H9 (cell line): Measurements from ENCODE around the gene ADAMTSL3. TPM values are rescaled to one million over a fixed set of nuclear protein-coding genes. Genes with fewer than 3 reads are reported as not detected.

ENCODE experiments used
- DNase-seq: peaks from one replicate; pipeline ENCODE4 v3.0.0-alpha.2; 2017
- H2AFZ ChIP-seq: one replicate; pipeline ENCODE4 v1.6.1; 2013; ENCODE audit warnings: mild to moderate bottlenecking, low read length, control low read depth, moderate library complexity
- H2AK5ac ChIP-seq: 2 replicates; pipeline ENCODE4 v1.6.1; 2013; ENCODE audit warnings: low read length, control low read depth, mixed read lengths; ENCODE audit not compliant: insufficient read length
- H2BK120ac ChIP-seq: one replicate; pipeline ENCODE4 v1.6.1; 2013; ENCODE audit warnings: low read depth, mild to moderate bottlenecking, low read length, control low read depth, inconsistent platforms; ENCODE audit not compliant: poor library complexity, severe bottlenecking
- H2BK12ac ChIP-seq: 2 replicates; pipeline ENCODE4 v1.6.1; 2013; ENCODE audit warnings: low read length, control low read depth, mixed read lengths, low read depth; ENCODE audit not compliant: insufficient read length
- H2BK15ac ChIP-seq: 2 replicates; pipeline ENCODE4 v1.6.1; 2013; ENCODE audit warnings: low read depth, low read length, control low read depth
- H2BK20ac ChIP-seq: one replicate; pipeline ENCODE4 v1.6.1; 2013; ENCODE audit warnings: low read depth, mild to moderate bottlenecking, low read length, control low read depth, inconsistent platforms; ENCODE audit not compliant: poor library complexity, severe bottlenecking
- H2BK5ac ChIP-seq: 2 replicates; pipeline ENCODE4 v1.6.1; 2013; ENCODE audit warnings: low read length, control low read depth, mixed read lengths; ENCODE audit not compliant: insufficient read length
- H3K14ac ChIP-seq: 2 replicates; pipeline ENCODE4 v1.6.1; 2013; ENCODE audit warnings: low read length, control low read depth; ENCODE audit not compliant: insufficient read depth
- H3K18ac ChIP-seq: 2 replicates; pipeline ENCODE4 v1.6.1; 2013; ENCODE audit warnings: low read depth, mild to moderate bottlenecking, mixed read lengths, low read length, control low read depth; ENCODE audit not compliant: insufficient read length
- H3K23ac ChIP-seq: 2 replicates; pipeline ENCODE4 v1.6.1; 2013; ENCODE audit warnings: low read length, control low read depth, mixed read lengths, low read depth; ENCODE audit not compliant: insufficient read length
- H3K23me2 ChIP-seq: 2 replicates; pipeline ENCODE4 v1.6.1; 2013; ENCODE audit warnings: low read depth, mild to moderate bottlenecking, mixed read lengths, low read length, control low read depth; ENCODE audit not compliant: insufficient read length, poor library complexity, severe bottlenecking
- H3K27ac ChIP-seq: 2 replicates; pipeline ENCODE4 v1.5.1; 2013; ENCODE audit warnings: low read length, control low read depth, mixed read lengths, low read depth; ENCODE audit not compliant: insufficient read length
- H3K27me3 ChIP-seq: 2 replicates; pipeline ENCODE4 v1.6.1; 2013; ENCODE audit warnings: low read length, control low read depth, inconsistent platforms; ENCODE audit not compliant: insufficient read depth
- H3K4ac ChIP-seq: 2 replicates; pipeline ENCODE4 v1.6.1; 2013; ENCODE audit warnings: low read depth, mild to moderate bottlenecking, control low read depth, inconsistent platforms, low read length, moderate library complexity
- H3K4me1 ChIP-seq: 2 replicates; pipeline ENCODE4 v1.6.1; 2013; ENCODE audit warnings: low read length, control low read depth, inconsistent platforms; ENCODE audit not compliant: insufficient read depth
- H3K4me2 ChIP-seq: 2 replicates; pipeline ENCODE4 v1.6.1; 2013; ENCODE audit warnings: low read length, control low read depth, mixed read lengths; ENCODE audit not compliant: insufficient read length, insufficient read depth
- H3K56ac ChIP-seq: 2 replicates; pipeline ENCODE4 v1.6.1; 2013; ENCODE audit warnings: low read depth, mild to moderate bottlenecking, mixed read lengths, low read length, control low read depth; ENCODE audit not compliant: insufficient read length
- H3K79me1 ChIP-seq: 2 replicates; pipeline ENCODE4 v1.6.1; 2013; ENCODE audit warnings: low read depth, mild to moderate bottlenecking, moderate library complexity, low read length, control low read depth, inconsistent platforms; ENCODE audit not compliant: insufficient read depth, poor library complexity, severe bottlenecking
- H3K79me2 ChIP-seq: 2 replicates; pipeline ENCODE4 v1.6.1; 2013; ENCODE audit warnings: low read length, control low read depth, inconsistent platforms; ENCODE audit not compliant: insufficient read depth
- H3K9ac ChIP-seq: 2 replicates; pipeline ENCODE4 v1.6.1; 2013; ENCODE audit warnings: low read length, control low read depth, mixed read lengths; ENCODE audit not compliant: insufficient read length; ENCODE audit errors: extremely low read depth
- H3K9me3 ChIP-seq: one replicate; pipeline ENCODE4 v1.6.1; 2013; ENCODE audit warnings: low read depth, low read length, inconsistent platforms; ENCODE audit not compliant: control insufficient read depth
- H3T11ph ChIP-seq: one replicate; pipeline ENCODE4 v1.6.1; 2013; ENCODE audit warnings: mild to moderate bottlenecking, low read length, control low read depth, inconsistent platforms
- H4K20me1 ChIP-seq: one replicate; pipeline ENCODE4 v1.6.1; 2013; ENCODE audit not compliant: control insufficient read depth, insufficient read length, insufficient read depth
- H4K5ac ChIP-seq: 2 replicates; pipeline ENCODE4 v1.6.1; 2013; ENCODE audit warnings: low read depth, mild to moderate bottlenecking, mixed read lengths, low read length, control low read depth; ENCODE audit not compliant: insufficient read length
- H4K8ac ChIP-seq: replicated peaks from 2 replicates; pipeline ENCODE4 v1.6.1; 2013; ENCODE audit warnings: low read length, control low read depth, mixed read lengths, low read depth; ENCODE audit not compliant: insufficient read length
- H4K91ac ChIP-seq: 2 replicates; pipeline ENCODE4 v1.6.1; 2013; ENCODE audit warnings: low read depth, mild to moderate bottlenecking, moderate library complexity, mixed read lengths, low read length, control low read depth; ENCODE audit not compliant: insufficient read length
- H3K27ac Mint-ChIP-seq, 3 experiments: 2 replicates in 2 of 3; 3 replicates in 1 of 3; pipeline ENCODE4 v1.8.0; 2020 to 2021; ENCODE audit warnings: mixed read lengths in 3 of 3, mild to moderate bottlenecking in 1 of 3, moderate library complexity in 1 of 3
- H3K27me3 Mint-ChIP-seq: 2 replicates; pipeline ENCODE4 v1.8.0; 2021; ENCODE audit warnings: low read depth, mild to moderate bottlenecking, moderate library complexity, mixed read lengths
- H3K36me3 Mint-ChIP-seq, 3 experiments: 2 replicates in 2 of 3; 3 replicates in 1 of 3; pipeline ENCODE4 v1.8.0; 2020 to 2021; ENCODE audit warnings: low read depth in 3 of 3, mixed read lengths in 3 of 3; ENCODE audit not compliant: insufficient read depth in 1 of 3
- H3K4me1 Mint-ChIP-seq, 2 experiments: 2 replicates each; pipeline ENCODE4 v1.8.0; 2020; ENCODE audit warnings: mixed read lengths in 2 of 2
- H3K4me3 Mint-ChIP-seq, 2 experiments: 2 replicates in 1 of 2; 3 replicates in 1 of 2; pipeline ENCODE4 v1.8.0; 2020 to 2021; ENCODE audit warnings: mild to moderate bottlenecking in 2 of 2, mixed read lengths in 2 of 2, moderate library complexity in 1 of 2
- H3K9me3 Mint-ChIP-seq, 2 experiments: 2 replicates in 1 of 2; 3 replicates in 1 of 2; pipeline ENCODE4 v1.8.0; 2020; ENCODE audit warnings: mild to moderate bottlenecking in 2 of 2, mixed read lengths in 2 of 2, moderate library complexity in 1 of 2
- WGBS: extraction: QIAGEN DNeasy Blood & Tissue Kit; methylation state at CpG from one replicate; pipeline ENCODE4 v1.1.7; 2013; ENCODE audit warnings: missing lambda C conversion rate, low lambda C conversion rate, mixed read lengths; ENCODE audit not compliant: insufficient read length; ENCODE audit errors: extremely low coverage; 5-methylcytosine and 5-hydroxymethylcytosine counted together
- total RNA-seq: library from RNA; stranded (reverse); gene quantifications from 2 replicates; pipeline ENCODE4 v1.2.1, GENCODE V29; 2021
- TF ChIP-seq, protein P1 (sequence below): fragments of 200-600 bp; sonication (generic); conservative IDR thresholded peaks from 3 replicates; pipeline ENCODE4 v1.8.0; 2021; ENCODE audit warnings: antibody characterized with exemption, mild to moderate bottlenecking

The ADAMTSL3 gene
- total RNA-seq, 1 experiment from 2014 or later = 0.39 TPM

DNA sequence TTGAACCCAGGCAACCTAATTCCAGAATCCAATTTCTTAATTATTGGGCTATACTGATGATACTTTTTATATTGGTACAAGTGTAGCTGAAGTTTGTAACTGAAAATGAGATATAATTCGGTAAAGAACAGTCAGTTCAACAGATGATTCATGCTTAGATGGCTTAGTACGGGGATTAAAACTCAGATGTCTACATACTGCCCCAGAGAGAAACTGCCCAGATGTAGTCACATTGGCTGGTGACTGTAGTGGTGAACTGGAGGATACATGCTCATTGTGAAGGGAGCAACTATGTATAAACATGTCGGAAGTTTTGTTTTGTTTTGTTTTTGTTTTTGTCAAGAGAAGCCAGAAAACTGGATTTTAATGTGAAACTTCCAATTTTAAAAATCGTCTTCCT is 179.6 kb downstream of the ADAMTSL3 start:
- Histone ChIP-seq H3K79me1 (no peaks in the 10 kb centered on the region), H3K23ac (no peak overlapping the region), H2BK12ac (no peak overlapping the region), H2BK5ac (no peak overlapping the region), H3K4ac (no peak overlapping the region), H3K27me3 (no peaks in the 10 kb centered on the region), H3K4me1 (no peaks in the 10 kb centered on the region), H3K79me2 (no peaks in the 10 kb centered on the region), H2BK15ac (no peak overlapping the region), H2BK20ac (no peak overlapping the region), H4K91ac (no peak overlapping the region), H4K20me1 (no peaks in the 10 kb centered on the region), H3K4me2 (no peak overlapping the region), H3K9me3 (no peaks in the 10 kb centered on the region), H3K27ac (no peak overlapping the region), H4K8ac (no peak overlapping the region), H3K9ac (no peak overlapping the region), H4K5ac (no peak overlapping the region), H2AK5ac (no peak overlapping the region), H3K18ac (no peak overlapping the region), H2AFZ (no peak overlapping the region), H2BK120ac (no peak overlapping the region), H3T11ph (no peak overlapping the region), H3K56ac (no peak overlapping the region), H3K23me2 (no peaks in the 10 kb centered on the region), H3K14ac (no peak overlapping the region)
- WGBS = no CpG with 5 or more reads among the region's 4 CpGs
- H3K9me3 Mint-ChIP-seq = no peaks in the 10 kb centered on the region
- no peak for DNase-seq
- TF ChIP-seq, protein P1, sequence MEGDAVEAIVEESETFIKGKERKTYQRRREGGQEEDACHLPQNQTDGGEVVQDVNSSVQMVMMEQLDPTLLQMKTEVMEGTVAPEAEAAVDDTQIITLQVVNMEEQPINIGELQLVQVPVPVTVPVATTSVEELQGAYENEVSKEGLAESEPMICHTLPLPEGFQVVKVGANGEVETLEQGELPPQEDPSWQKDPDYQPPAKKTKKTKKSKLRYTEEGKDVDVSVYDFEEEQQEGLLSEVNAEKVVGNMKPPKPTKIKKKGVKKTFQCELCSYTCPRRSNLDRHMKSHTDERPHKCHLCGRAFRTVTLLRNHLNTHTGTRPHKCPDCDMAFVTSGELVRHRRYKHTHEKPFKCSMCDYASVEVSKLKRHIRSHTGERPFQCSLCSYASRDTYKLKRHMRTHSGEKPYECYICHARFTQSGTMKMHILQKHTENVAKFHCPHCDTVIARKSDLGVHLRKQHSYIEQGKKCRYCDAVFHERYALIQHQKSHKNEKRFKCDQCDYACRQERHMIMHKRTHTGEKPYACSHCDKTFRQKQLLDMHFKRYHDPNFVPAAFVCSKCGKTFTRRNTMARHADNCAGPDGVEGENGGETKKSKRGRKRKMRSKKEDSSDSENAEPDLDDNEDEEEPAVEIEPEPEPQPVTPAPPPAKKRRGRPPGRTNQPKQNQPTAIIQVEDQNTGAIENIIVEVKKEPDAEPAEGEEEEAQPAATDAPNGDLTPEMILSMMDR = no peak
- H3K4me3 Mint-ChIP-seq = no peak overlapping the region
- no peaks in the 10 kb centered on the region for H3K36me3 Mint-ChIP-seq
- no peak overlapping the region for H3K27ac Mint-ChIP-seq
- peaks cover 4 to 5% of the 10 kb centered on the region in 2 experiments; a peak in 3 of 4 replicates for H3K4me1 Mint-ChIP-seq
- H3K27me3 Mint-ChIP-seq = no peaks in the 10 kb centered on the region; the same call in 1 of the 2 replicates
